Body of pancreas (tissue), 4 donors: ENCODE measurements around the gene LMX1A.

ENCODE experiments used
- POLR2A ChIP-seq, 3 donors: fragments of 450-650 bp; IDR thresholded peaks; one replicate each; pipeline ENCODE4 v1.6.1; 2016; ENCODE audit warnings: antibody characterized with exemption in 3 of 3, mild to moderate bottlenecking in 2 of 3
- TF ChIP-seq, protein P1 (sequence below), 7 experiments: fragments of 450-650 bp in 4 of 7; fragments of 200-600 bp in 3 of 7; sonication (generic) in 3 of 7; IDR thresholded peaks; one replicate each; pipeline ENCODE4 v1.5.1; 2016 to 2019; ENCODE audit warnings: antibody characterized with exemption in 7 of 7

DNA sequence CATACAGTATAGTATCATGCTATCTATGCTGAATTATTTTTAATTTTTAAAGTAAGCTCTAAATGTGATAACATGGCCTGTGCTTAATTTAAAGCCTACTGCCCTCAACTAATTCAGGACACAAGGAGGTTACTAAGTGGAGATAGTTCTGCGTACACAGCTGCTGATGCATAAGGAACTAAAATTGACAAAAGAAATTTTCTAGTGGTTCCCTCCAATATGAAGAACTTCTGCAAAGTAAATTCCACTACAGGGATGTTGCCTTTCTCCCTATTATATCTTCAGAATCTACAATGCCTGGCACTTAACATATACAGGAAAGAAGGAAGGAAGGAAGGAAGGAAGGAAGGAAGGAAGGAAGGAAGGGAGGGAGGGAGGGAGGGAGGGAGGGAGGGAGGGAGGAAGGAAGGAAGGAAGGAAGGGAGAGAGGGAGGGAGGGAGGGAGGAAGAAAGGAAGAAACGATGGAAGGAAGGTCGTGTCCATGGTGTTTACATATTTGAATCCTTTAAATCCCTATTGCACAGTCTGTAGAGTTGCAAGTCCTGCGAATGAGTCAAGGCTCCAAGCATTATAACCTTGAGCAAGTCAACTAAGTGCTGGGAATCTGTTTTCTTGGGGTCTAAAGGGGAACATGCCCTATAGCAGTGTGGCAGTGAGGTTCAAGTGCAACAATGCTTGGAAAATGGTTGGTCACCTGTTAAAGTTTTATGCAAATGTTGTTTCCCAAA is 171.2 kb downstream of the LMX1A start:
- TF ChIP-seq POLR2A (IDR thresholded peaks at IDR 0.05): no peak
- TF ChIP-seq, protein P1, sequence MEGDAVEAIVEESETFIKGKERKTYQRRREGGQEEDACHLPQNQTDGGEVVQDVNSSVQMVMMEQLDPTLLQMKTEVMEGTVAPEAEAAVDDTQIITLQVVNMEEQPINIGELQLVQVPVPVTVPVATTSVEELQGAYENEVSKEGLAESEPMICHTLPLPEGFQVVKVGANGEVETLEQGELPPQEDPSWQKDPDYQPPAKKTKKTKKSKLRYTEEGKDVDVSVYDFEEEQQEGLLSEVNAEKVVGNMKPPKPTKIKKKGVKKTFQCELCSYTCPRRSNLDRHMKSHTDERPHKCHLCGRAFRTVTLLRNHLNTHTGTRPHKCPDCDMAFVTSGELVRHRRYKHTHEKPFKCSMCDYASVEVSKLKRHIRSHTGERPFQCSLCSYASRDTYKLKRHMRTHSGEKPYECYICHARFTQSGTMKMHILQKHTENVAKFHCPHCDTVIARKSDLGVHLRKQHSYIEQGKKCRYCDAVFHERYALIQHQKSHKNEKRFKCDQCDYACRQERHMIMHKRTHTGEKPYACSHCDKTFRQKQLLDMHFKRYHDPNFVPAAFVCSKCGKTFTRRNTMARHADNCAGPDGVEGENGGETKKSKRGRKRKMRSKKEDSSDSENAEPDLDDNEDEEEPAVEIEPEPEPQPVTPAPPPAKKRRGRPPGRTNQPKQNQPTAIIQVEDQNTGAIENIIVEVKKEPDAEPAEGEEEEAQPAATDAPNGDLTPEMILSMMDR (IDR thresholded peaks at IDR 0.05): no peak
